NCI-H774 (cell line): Measurements from ENCODE around the gene EREG.
"Not testable (repeated sequence)": the region's sequence is repeated elsewhere in the genome, so short reads cannot be mapped to it uniquely, and the experiment has no call there.

Experiments
- DNase-seq: peaks from one replicate; lab custom pipeline; 2025; lab: John Stamatoyannopoulos, UW

Gene EREG

GRCh38 chr4:74390677-74391076, 25.7 kb downstream of the EREG start:
- DNase-seq, result no peak

- DNase-seq, result no peak
Observed at GRCh38 chr4:74391346-74391745, 26.4 kb downstream of the EREG start.

GRCh38 chr4:74391890-74392475, 27.0 kb downstream of the EREG start:
- no peak for DNase-seq

GRCh38 chr4:74394476-74395136, 29.7 kb downstream of the EREG start:
- DNase-seq, result no peak

- DNase-seq, result no peak
Observed at GRCh38 chr4:74395633-74396032, 30.7 kb downstream of the EREG start.

GRCh38 chr4:74397748-74398426, 32.9 kb downstream of the EREG start:
- no peak for DNase-seq

- not testable (repeated sequence) for DNase-seq
Observed at GRCh38 chr4:74398894-74399589, 34.1 kb downstream of the EREG start.

- no peak for DNase-seq
Observed at GRCh38 chr4:74400395-74400794, 35.5 kb downstream of the EREG start.

- DNase-seq, result no peak
Observed at GRCh38 chr4:74402692-74403456, 37.9 kb downstream of the EREG start.

- no peak for DNase-seq
Observed at GRCh38 chr4:74407891-74408290, 42.9 kb downstream of the EREG start.

DNA sequence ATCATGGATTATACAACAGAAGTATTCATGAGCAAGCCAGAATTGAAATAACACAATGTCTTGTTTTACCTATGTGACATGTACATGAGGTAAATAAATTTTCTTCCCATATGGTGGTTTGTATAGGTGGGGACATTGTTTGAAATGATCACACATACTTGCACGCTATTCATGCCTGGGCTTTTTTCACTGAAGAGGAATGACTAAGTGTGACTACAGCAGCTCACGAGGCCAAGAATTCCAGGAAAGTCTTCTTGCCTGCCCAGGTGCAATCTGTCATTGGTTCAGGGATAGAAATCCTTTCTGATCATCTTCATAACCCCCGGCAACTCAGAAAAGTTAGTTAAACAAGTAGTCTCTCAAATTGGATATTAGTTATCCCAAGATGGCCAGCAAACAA, 43.7 kb downstream of the EREG start:
- DNase-seq, result no peak

GRCh38 chr4:74410272-74410671, 45.3 kb downstream of the EREG start:
- no peak for DNase-seq

DNA sequence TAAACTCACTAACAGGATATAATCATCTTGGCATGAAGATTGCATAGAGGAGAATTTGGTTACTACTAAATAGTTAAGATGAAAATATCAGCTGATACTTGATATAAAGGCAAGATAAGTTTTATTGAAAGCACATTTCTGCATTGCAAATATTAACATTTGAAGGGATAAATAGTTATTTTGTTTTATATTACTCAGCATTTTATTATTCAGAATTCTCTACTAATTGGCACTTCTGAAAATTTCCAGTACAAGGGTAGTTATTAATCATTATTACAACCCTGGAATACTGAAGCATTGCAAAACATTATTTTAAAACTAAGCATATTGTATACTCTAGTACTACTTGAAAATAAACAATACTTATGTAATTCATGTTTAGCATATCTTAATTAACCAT, 47.3 kb downstream of the EREG start:
- no peak for DNase-seq

- DNase-seq, result no peak
Observed at GRCh38 chr4:74413265-74413664, 48.3 kb downstream of the EREG start.

DNA sequence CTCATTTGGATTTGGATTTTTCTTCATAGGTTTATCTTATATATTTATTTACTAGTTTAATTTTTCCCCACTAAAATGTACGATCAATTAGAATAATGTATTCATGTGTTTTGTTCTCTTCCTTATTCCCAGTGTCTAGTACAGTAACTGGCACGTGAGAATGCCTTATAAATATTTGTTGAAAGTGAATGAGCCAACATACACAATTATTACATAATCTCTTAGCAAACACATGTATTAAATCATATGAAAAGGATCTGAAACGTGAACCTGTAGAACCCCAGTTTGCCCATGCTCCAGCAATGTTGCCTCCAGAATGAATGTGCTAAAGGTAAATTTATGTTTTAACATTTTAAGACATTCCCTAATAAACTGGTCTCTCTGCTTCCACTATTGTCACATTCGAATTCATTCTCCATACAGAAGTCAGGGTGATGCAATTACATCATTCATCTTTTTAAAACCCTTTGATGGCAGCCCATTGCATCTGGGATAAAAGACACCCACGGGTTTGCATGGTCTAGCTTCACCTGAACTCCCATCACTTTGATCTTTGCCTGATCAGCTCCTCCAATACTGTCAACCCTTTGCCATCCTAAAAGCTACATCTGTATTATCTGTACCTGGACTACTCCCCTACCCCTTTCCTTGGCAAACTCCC, 49.3 kb downstream of the EREG start:
- no peak for DNase-seq

- no peak for DNase-seq
Observed at GRCh38 chr4:74415602-74416300, 50.8 kb downstream of the EREG start.

DNA sequence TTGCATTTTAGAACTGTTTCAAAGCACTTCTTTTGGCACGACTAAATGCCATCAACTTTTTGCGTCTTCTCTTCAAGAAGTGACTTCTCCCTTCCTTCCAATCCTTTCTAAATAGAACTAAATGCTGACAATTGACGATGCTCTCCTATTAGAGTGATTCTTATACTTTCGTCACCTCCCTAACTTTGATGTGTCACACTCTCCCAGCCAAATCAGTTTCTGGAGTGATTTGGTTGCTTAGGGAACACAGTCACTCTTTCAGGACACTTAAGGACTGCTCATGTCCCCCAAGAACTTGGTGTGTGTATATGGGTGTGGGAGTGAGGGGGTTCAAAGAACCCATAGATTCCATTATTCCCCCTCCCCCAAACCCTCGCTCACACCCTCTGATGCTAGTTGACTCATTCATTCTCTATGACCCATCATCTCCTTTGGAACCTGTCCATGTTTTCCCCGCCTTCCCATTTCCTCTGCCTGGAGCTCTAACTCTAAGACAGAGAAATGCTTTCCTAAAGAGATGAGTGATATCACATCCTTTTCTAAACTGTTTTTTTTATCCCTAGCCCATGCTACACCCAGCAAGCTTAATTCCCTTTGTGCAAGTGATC, 53.2 kb downstream of the EREG start:
- DNase-seq, result no peak

DNA sequence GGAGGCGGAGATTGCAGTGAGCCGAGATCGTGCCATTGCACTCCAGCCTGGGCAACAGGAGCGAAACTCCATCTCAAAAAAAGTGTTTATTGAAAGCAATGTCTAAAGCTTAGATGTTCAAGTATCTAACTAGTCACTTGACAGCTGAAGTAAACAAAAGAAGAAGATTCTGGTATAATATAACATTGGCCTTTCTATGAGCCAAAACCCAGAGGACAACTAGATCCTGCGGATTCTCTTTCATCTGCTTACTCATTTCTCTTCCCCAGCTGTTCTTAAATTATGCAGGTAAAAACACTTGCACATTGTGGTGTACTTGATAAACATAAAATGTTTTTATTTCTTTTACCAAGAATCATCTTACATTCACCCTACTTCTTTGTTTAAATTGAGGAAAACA, 55.9 kb downstream of the EREG start:
- no peak for DNase-seq

GRCh38 chr4:74423104-74423503, 58.2 kb downstream of the EREG start:
- DNase-seq, result no peak

DNA sequence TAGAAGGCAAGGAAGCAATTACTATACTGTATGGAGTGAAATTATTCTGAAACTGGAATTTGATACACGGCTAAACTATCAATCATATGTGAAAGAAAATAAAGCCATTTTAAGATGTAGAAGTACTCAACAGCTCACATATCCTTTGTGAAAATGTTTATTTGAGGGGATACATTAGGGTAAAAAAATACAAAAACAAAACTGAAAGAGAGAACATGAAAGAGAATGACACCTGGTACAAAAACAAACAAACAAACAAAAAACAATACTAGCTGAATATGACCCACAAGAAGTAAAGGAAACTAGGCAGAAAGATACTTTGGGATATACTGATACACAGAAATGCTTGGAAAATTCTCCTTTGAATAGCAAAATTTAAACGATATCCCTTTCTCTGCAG, 59.2 kb downstream of the EREG start:
- no peak for DNase-seq

DNA sequence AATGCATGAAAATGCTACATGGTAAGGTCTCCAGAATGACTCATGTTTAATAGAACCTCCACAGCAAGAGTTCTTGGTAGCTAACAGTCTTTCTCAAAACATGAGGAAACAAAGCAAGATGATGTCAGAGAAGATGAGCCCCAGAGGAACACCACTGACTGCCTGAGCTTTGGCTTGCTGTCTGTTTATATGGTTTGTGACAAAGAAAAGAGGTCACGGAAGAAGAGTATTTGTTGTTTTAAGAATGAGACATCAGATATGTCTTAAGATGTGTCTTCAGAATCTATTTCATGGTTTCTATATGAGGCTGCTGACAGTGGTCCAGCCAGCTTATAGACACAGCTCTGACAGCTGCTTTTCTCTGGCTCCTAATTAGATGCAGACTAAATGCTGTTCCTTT, 61.2 kb downstream of the EREG start:
- DNase-seq, result no peak
